ENCODE data around the gene VIPAS39.

DNA sequence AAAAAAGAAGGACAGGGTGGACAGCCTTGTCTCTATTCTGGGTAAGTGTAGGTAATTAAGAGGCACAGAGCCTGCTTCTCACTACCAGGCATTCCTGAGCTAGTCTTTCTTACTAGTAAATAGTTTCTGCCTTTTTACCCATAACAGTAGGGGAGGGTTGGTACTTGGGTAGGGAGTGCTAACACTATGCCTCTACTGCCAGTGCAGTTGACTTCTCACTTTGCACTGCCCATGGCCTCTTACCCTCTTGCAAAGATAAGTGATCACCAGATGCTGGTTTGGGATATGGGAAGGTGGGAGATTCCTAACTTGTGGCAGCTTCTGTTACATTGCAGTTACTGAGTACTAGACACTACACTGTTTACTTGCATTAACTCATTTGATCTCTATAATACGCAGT lies 12.1 kb upstream of the VIPAS39 start:
- TF ChIP-seq EZH2 (IDR thresholded peaks at IDR 0.05; ENCODE audit: insufficient read depth, poor library complexity, severe bottlenecking) (no peak), EZH2phosphoT487 (IDR thresholded peaks at IDR 0.05; ENCODE audit: insufficient read depth, low read depth) (no peak)
